Effector memory CD4-positive, alpha-beta T cell (primary cell): ENCODE measurements around the gene MYMX.
"Not testable (repeated sequence)": the region's sequence is repeated elsewhere in the genome, so short reads cannot be mapped to it uniquely, and the experiment has no call there.

Source experiments
- DNase-seq, 3 donors: peaks; one replicate each; pipeline ENCODE4 v3.0.0-alpha.2; 2020
- H3K27ac ChIP-seq: 2 replicates; pipeline ENCODE4 v1.7.0; 2013; ENCODE audit warnings: mild to moderate bottlenecking, low read length, moderate library complexity; ENCODE audit not compliant: insufficient read depth, poor library complexity, severe bottlenecking
- H3K27me3 ChIP-seq: replicated peaks from 2 replicates; pipeline ENCODE4 v1.7.0; 2013; ENCODE audit warnings: mild to moderate bottlenecking, low read length; ENCODE audit not compliant: insufficient read depth, control insufficient read depth, poor library complexity, severe bottlenecking
- H3K36me3 ChIP-seq: 2 replicates; pipeline ENCODE4 v1.7.0; 2013; ENCODE audit warnings: mild to moderate bottlenecking, low read length, moderate library complexity; ENCODE audit not compliant: control insufficient read depth, insufficient read depth
- H3K4me1 ChIP-seq: 2 replicates; pipeline ENCODE4 v1.7.0; 2013; ENCODE audit warnings: low read length, mild to moderate bottlenecking; ENCODE audit not compliant: control insufficient read depth, insufficient read depth, poor library complexity, severe bottlenecking
- H3K4me3 ChIP-seq: 2 replicates; pipeline ENCODE4 v1.7.0; 2013; ENCODE audit warnings: low read length, low read depth, mild to moderate bottlenecking; ENCODE audit not compliant: insufficient read depth, poor library complexity, severe bottlenecking
- H3K9me3 ChIP-seq: 2 replicates; pipeline ENCODE4 v1.7.0; 2013; ENCODE audit warnings: mild to moderate bottlenecking, low read length, moderate library complexity; ENCODE audit not compliant: control insufficient read depth

MYMX gene

DNA sequence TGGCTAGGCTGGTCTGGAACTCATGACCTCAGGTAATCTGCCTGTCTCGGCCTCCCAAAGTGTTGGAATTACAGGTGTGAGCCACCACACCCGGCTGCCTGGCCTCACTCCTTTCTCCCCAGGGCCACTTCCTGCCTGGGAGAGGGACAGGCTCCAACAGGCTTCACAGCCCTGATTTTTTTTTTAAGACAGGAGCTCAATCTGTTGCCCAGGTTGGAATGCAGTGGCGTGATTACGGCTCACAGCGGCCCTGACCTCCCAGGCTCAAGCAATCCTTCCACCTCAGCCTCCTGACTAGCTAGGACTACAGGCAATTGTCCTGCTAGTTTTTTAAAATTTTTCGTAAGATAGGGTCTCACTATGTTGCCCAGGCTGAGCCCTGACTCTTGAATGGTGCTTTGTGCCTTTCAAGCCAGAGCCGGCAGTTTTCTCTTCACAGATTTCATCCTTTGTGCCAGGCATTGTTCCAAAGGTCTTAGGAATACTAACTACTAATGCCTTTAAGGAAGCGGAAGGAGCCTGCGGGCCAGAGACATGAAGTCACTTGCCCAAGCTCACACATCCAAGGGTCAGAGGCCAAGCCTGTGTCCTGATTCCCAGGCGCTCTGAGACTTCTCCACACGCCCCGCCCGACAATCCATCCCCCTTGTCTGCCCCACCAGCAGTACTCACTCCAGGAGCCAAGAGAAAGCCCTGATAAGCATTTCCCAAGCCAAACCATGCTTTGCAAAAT, 38.9 kb upstream of the MYMX start:
- no peak for DNase-seq
- Histone ChIP-seq H3K4me3 (no peak overlapping the region), H3K27ac (no peak overlapping the region), H3K27me3 (no peaks in the 10 kb centered on the region), H3K36me3 (no peaks in the 10 kb centered on the region), H3K9me3 (no peaks in the 10 kb centered on the region), H3K4me1 (peaks cover 6% of the 10 kb centered on the region)

GRCh38 chr6:44178424-44179071, 38.2 kb upstream of the MYMX start:
- H3K4me3 ChIP-seq: no peak overlapping the region
- H3K36me3 ChIP-seq: no peaks in the 10 kb centered on the region
- no peak for DNase-seq
- H3K27ac ChIP-seq: no peak overlapping the region
- no peaks in the 10 kb centered on the region for H3K9me3 ChIP-seq
- H3K4me1 ChIP-seq: peaks cover 6% of the 10 kb centered on the region
- no peaks in the 10 kb centered on the region for H3K27me3 ChIP-seq

DNA sequence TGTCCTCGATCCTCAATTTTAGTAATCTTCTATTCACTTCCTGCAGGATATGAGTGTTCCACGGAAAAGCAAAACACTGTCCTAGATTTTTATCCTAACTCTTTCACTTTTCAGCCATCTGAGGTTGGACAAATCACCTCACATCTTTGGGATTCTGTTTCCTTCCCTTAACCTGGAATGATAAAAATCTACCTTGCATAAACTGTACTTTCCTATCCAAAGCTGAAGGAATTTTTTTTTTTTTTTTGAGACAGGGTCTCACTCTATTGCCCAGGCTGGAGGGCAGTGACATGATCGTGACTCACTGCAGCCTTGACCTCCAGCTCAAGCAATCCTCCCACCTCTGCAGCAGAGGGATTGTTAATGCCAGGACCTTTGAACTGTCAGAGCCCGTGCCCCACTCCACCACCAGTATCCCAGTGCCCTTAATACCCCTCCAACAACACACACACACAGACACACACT, 37.6 kb upstream of the MYMX start:
- Histone ChIP-seq H3K27ac (no peak overlapping the region), H3K4me1 (peaks cover 6% of the 10 kb centered on the region), H3K36me3 (no peaks in the 10 kb centered on the region), H3K27me3 (no peaks in the 10 kb centered on the region), H3K4me3 (no peak overlapping the region), H3K9me3 (no peaks in the 10 kb centered on the region)
- DNase-seq: no peak

DNA sequence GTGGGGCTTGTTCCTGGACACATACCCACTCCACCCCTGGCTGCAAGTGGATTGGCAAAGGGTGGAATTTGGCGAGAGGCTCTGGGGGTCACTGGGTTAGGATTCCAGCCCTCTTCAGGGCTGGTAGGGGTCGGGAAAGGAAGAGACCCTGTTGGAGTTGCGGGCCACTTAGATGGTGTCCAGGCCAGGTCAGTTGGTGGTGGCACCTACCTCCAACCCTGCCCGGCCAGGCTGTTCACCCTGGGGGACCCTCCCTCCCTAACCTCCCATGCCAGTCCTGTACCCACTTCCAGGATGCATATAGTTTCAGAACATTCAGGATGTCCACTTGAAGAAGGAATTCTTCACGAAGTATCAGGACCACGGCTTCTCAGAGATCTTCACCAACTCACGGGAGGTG, 37.1 kb upstream of the MYMX start:
- no peak overlapping the region for H3K4me3 ChIP-seq
- H3K27me3 ChIP-seq: no peaks in the 10 kb centered on the region
- no peaks in the 10 kb centered on the region for H3K36me3 ChIP-seq
- DNase-seq: no peak
- H3K27ac ChIP-seq: no peak overlapping the region
- no peaks in the 10 kb centered on the region for H3K9me3 ChIP-seq
- peaks cover 6% of the 10 kb centered on the region for H3K4me1 ChIP-seq

DNA sequence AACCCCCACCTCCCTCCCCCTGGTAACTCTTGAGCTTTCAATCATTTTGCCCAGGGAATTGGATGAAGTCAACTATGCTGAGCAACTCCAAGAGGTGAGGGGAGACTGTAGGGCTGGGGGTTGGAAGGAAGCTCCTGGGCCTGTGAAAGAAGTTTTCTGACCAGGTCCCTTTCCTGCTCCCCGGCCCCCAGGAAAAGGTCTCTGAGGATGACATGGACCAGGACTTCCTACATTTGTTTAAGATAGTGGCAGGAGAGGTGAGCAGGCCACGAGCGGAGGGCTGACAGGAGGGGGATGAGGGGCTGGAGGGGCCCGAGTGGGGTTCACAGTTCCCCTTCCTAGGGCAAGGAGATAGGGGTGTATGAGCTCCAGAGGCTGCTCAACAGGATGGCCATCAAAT, 36.3 kb upstream of the MYMX start:
- no peak for DNase-seq
- Histone ChIP-seq H3K27me3 (no peaks in the 10 kb centered on the region), H3K4me3 (no peak overlapping the region), H3K9me3 (no peaks in the 10 kb centered on the region), H3K36me3 (no peaks in the 10 kb centered on the region), H3K27ac (no peak overlapping the region), H3K4me1 (peaks cover 6% of the 10 kb centered on the region)

GRCh38 chr6:44180886-44181285, 35.8 kb upstream of the MYMX start:
- peaks cover 6% of the 10 kb centered on the region for H3K4me1 ChIP-seq
- H3K27ac ChIP-seq: no peak overlapping the region

GRCh38 chr6:44181784-44182183, 34.9 kb upstream of the MYMX start:
- H3K4me1 ChIP-seq, DNase-seq: not testable (repeated sequence)

More at GRCh38 chr6:44180886-44181285, 35.8 kb upstream of the MYMX start:
- Histone ChIP-seq H3K4me3 (no peak overlapping the region), H3K9me3 (no peaks in the 10 kb centered on the region), H3K27me3 (no peaks in the 10 kb centered on the region), H3K36me3 (no peaks in the 10 kb centered on the region)
- no peak for DNase-seq

DNA sequence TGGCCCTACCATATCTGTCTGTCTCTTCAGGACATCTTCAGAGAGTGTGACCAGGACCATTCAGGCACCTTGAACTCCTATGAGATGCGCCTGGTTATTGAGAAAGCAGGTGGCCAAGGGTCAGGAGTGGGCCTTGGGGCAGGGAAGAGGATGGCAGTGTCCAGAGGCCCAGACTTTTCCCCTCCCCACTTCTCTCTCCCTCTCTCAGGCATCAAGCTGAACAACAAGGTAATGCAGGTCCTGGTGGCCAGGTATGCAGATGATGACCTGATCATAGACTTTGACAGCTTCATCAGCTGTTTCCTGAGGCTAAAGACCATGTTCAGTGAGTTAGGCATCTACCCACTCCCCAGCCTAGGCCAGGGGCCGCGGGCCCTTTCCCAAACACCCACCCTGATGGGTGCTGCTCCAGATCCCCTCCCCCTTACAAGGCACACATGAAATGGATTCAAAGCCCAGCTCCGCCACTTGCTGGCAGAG, 33.8 kb upstream of the MYMX start:
- no peaks in the 10 kb centered on the region for H3K4me1 ChIP-seq
- H3K27me3 ChIP-seq: no peaks in the 10 kb centered on the region
- no peak for DNase-seq
- no peak overlapping the region for H3K4me3 ChIP-seq
- H3K27ac ChIP-seq: no peak overlapping the region
- no peaks in the 10 kb centered on the region for H3K36me3 ChIP-seq
- no peaks in the 10 kb centered on the region for H3K9me3 ChIP-seq

More at GRCh38 chr6:44181784-44182183, 34.9 kb upstream of the MYMX start:
- not testable (repeated sequence) for H3K4me3 ChIP-seq, H3K27ac ChIP-seq, H3K9me3 ChIP-seq, H3K27me3 ChIP-seq, H3K36me3 ChIP-seq

- Histone ChIP-seq H3K9me3 (no peaks in the 10 kb centered on the region), H3K27ac (no peak overlapping the region), H3K4me1 (no peaks in the 10 kb centered on the region), H3K27me3 (no peaks in the 10 kb centered on the region), H3K36me3 (no peaks in the 10 kb centered on the region), H3K4me3 (no peak overlapping the region)
- DNase-seq: no peak
These were observed 32.9 kb upstream of the MYMX start for GRCh38 chr6:44183783-44184182.

- not testable (repeated sequence) for H3K27me3 ChIP-seq, H3K4me3 ChIP-seq, DNase-seq, H3K4me1 ChIP-seq, H3K9me3 ChIP-seq, H3K27ac ChIP-seq, H3K36me3 ChIP-seq
These were observed 31.4 kb upstream of the MYMX start for GRCh38 chr6:44185356-44185755.
